Peyer's patch (tissue), 4 donors: ENCODE measurements around the gene KMT2D. TPM values are rescaled to one million over a fixed set of nuclear protein-coding genes. Genes with fewer than 3 reads are reported as not detected.

Experiments used
- DNase-seq, 3 donors: peaks; one replicate each; pipeline ENCODE4 v3.0.0-alpha.2; 2017 to 2019
- H3K27ac ChIP-seq, 4 donors: fragments of 200-600 bp; sonication (generic); one replicate each; pipeline ENCODE4 v1.5.1; 2016 to 2019
- H3K27me3 ChIP-seq, 2 donors: fragments of 200-600 bp; sonication (generic); one replicate each; pipeline ENCODE4 v1.5.1; 2019
- H3K36me3 ChIP-seq, 3 donors: fragments of 200-600 bp; sonication (generic); one replicate each; pipeline ENCODE4 v1.5.1; 2016 to 2019
- H3K4me1 ChIP-seq, 4 donors: fragments of 200-600 bp; sonication (generic); one replicate each; pipeline ENCODE4 v1.5.1; 2016 to 2019
- H3K4me3 ChIP-seq, 4 donors: fragments of 200-600 bp; sonication (generic); 1 replicate in 3 of 4; 2 replicates in 1 of 4; pipeline ENCODE4 v1.5.1; 2016 to 2019; ENCODE audit warnings: mild to moderate bottlenecking in 1 of 4
- H3K9me3 ChIP-seq, 4 donors: fragments of 200-600 bp; sonication (generic); one replicate each; pipeline ENCODE4 v1.5.1; 2016 to 2019; ENCODE audit warnings: mild to moderate bottlenecking in 1 of 4
- POLR2A ChIP-seq, 2 donors: fragments of 450-650 bp; IDR thresholded peaks; one replicate each; pipeline ENCODE4 v1.5.1; 2017; ENCODE audit warnings: antibody characterized with exemption in 2 of 2, mild to moderate bottlenecking in 2 of 2, moderate library complexity in 2 of 2
- total RNA-seq, 4 donors: library from RNA; depleted of rRNA; stranded (reverse); fragments of >200 nt; gene quantifications; one replicate each; pipeline ENCODE4 v1.1.0, GENCODE V29; 2016
- TF ChIP-seq, protein P1 (sequence below), 6 experiments: fragments of 450-650 bp in 4 of 6; fragments of 200-600 bp in 2 of 6; sonication (generic) in 1 of 6; IDR thresholded peaks; one replicate each; pipeline ENCODE4 v1.5.1; 2017 to 2019; ENCODE audit warnings: antibody characterized with exemption in 6 of 6, mild to moderate bottlenecking in 3 of 6, moderate library complexity in 1 of 6

KMT2D gene
- total RNA-seq, 4 donors from 2014 or later, result 126 to 161 (median 146) TPM

DNA sequence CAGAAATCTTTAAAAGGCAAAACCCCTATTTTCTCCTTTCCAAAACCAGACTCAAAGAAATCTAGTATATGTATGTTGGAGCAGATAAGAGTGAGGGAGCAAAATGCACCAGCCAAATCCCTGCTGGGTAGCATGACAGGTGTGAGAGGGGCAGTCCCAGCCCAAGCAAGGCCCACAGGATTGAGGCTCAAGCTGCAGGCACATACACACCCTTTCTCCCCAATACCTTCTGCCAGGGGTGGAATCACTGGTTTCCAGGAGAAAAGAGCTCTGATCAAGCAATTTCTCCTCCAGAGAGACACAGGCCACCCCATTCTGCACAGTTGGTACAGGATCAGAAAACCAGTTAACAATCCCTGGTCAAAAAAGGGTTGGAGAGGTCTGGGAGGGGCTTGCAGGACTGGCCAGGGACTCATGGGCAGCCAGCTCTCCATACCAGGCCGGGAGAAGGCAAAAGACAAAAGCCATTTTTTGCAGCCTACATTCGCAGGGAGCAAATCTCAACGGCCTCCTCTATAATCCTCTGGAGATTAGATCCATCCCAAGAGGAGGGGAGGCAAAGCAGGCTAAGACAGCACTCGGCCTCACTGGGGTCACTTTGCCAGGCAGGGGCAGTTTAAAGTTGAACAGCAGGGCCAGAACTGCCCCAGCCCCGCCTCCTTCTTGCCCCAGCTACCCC, 2.1 kb downstream of the KMT2D start:
- Histone ChIP-seq H3K36me3 (peaks cover 0 to 16% (median 0%) of the 10 kb centered on the region in 3 donors), H3K9me3 (no peaks in the 10 kb centered on the region), H3K4me1 (peaks cover 0 to 44% (median 25%) of the 10 kb centered on the region in 4 donors), H3K27me3 (no peaks in the 10 kb centered on the region), H3K4me3 (peak overlapping the region; percentile 93 to 100 (median 96)), H3K27ac (peak overlapping the region; percentile 24 to 98 (median 92))
- no peak for TF ChIP-seq POLR2A (IDR thresholded peaks at IDR 0.05)
- TF ChIP-seq, protein P1, sequence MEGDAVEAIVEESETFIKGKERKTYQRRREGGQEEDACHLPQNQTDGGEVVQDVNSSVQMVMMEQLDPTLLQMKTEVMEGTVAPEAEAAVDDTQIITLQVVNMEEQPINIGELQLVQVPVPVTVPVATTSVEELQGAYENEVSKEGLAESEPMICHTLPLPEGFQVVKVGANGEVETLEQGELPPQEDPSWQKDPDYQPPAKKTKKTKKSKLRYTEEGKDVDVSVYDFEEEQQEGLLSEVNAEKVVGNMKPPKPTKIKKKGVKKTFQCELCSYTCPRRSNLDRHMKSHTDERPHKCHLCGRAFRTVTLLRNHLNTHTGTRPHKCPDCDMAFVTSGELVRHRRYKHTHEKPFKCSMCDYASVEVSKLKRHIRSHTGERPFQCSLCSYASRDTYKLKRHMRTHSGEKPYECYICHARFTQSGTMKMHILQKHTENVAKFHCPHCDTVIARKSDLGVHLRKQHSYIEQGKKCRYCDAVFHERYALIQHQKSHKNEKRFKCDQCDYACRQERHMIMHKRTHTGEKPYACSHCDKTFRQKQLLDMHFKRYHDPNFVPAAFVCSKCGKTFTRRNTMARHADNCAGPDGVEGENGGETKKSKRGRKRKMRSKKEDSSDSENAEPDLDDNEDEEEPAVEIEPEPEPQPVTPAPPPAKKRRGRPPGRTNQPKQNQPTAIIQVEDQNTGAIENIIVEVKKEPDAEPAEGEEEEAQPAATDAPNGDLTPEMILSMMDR (IDR thresholded peaks at IDR 0.05), result no peak
- no peak for DNase-seq

DNA sequence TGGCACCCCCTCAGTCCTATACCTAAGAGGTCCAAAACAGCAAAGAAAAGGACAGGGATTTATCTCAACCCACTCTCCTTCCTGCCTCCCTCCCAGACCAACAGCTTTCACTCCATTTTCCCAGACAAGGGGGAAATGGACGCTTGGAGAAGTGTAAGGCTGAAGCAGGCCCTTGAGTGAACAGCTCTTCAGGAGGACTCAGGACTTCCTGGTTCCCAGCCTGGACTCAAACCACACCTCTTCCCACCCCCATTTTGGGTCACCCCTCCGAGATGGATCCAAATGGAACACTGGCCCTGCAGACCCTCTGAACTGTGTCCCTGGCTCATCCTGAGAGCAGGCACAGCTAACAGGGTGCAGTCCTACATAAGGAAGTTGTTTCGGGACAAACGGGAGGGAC, 2.7 kb downstream of the KMT2D start:
- DNase-seq, result peak in 1 of 3 donors; percentile 51
- peak overlapping the region; percentile 2 to 98 (median 58) for H3K27ac ChIP-seq

DNA sequence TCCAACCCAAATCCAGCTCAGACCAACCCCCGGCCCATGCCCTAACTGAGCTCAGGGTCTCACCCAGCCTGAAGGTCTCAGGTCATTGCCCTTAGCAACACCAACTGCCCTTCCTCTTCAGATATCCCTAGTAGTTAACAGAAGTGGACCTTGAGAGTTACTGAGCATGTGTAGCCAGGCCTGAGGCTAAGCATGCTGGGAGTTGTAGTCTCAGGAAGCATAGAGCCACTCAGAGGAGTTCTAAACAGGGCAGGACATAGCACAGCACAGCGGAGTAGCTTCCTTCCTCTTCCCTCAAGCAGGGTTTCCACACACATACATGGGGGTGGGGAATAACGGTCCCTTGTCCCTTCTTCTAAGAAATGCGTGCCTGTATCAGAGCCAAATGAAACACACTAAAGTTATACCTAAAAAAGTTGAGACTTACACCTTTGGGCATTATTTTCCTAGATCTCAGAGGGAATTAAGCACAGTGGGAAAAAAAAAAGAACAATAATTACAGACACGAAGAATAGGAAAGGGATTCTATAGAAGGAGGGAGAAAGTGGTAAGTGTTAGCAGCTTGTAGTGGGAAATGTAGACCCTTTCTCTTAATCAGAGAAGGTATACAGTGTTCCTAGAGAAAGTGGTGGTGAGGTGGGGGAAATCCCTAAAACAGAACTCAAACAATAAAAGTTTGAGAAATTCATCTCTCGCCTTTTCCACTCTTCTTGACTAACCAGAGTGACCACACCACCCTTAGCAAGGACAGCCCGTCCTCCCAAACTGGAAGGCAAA, 4.4 kb downstream of the KMT2D start:
- H3K4me3 ChIP-seq, result peak overlapping the region in 1 of 4 donors; percentile 93

More for the DNA sequence above, 2.7 kb downstream of the KMT2D start:
- peak overlapping the region; percentile 93 to 100 (median 96) for H3K4me3 ChIP-seq
- H3K9me3 ChIP-seq, result no peaks in the 10 kb centered on the region
- H3K4me1 ChIP-seq, result peaks cover 0 to 44% (median 25%) of the 10 kb centered on the region in 4 donors
- H3K27me3 ChIP-seq, result no peaks in the 10 kb centered on the region
- TF ChIP-seq, protein P1 (IDR thresholded peaks at IDR 0.05), result no peak
- TF ChIP-seq POLR2A (IDR thresholded peaks at IDR 0.05), result no peak
- peaks cover 0 to 23% (median 0%) of the 10 kb centered on the region in 3 donors for H3K36me3 ChIP-seq

DNA sequence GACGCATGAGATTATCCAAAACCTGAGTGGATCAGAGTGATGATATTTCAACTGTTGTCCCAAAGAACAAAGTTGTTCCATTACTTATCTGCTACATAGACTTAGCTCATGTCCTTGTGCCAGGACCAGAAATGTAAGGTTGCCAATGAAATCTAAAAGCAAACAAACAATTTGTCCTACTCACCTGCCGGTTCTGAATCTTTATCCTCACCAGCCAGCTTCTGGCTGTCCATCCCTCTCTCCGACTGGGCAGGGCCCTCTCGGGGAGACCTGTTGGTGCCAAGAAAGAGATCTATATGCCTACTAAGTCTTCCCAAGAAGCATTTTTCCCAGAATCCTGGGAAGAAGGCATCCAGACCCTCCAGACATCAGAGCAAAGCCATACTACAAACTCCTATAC, 5.5 kb downstream of the KMT2D start:
- no peak overlapping the region for H3K4me3 ChIP-seq
- peaks cover 0 to 51% (median 0%) of the 10 kb centered on the region in 3 donors for H3K36me3 ChIP-seq
- peaks cover 0 to 38% (median 25%) of the 10 kb centered on the region in 4 donors for H3K4me1 ChIP-seq
- no peak for TF ChIP-seq POLR2A (IDR thresholded peaks at IDR 0.05)
- TF ChIP-seq, protein P1 (IDR thresholded peaks at IDR 0.05), result no peak
- H3K9me3 ChIP-seq, result no peaks in the 10 kb centered on the region
- H3K27me3 ChIP-seq, result no peaks in the 10 kb centered on the region
- H3K27ac ChIP-seq, result no peak overlapping the region
- DNase-seq, result no peak

More for the DNA sequence above, 4.4 kb downstream of the KMT2D start:
- Histone ChIP-seq H3K9me3 (no peaks in the 10 kb centered on the region), H3K36me3 (peaks cover 0 to 40% (median 0%) of the 10 kb centered on the region in 3 donors), H3K27me3 (no peaks in the 10 kb centered on the region), H3K27ac (peak overlapping the region in 2 of 4 donors; percentile 25 to 27), H3K4me1 (peaks cover 0 to 39% (median 25%) of the 10 kb centered on the region in 4 donors)
- DNase-seq, result peak in 2 of 3 donors; percentile 66 to 89
- TF ChIP-seq, protein P1 (IDR thresholded peaks at IDR 0.05), result no peak

DNA sequence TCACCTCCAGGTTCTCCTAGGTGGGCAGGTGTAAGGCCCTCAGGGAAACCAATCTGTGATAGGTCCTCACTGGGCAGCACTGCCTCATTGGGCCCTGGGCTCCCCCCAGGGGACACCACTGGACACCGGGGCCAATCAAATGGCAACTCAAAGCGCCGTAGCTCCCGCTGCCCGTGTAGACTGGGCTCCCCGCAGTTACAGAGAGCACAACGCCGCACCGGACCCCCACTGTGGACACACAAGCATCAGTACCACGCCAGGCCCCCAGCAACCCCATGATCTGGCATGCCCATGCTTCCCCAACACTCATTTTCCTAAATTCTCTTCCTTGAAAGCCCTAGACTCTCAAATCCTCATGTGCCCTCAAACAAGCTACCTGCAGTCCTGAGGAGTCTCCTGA, 6.1 kb downstream of the KMT2D start:
- Histone ChIP-seq H3K36me3 (peaks cover 0 to 56% (median under 1%) of the 10 kb centered on the region in 3 donors), H3K9me3 (no peaks in the 10 kb centered on the region), H3K4me3 (no peak overlapping the region), H3K4me1 (peaks cover 0 to 38% (median 25%) of the 10 kb centered on the region in 4 donors), H3K27ac (no peak overlapping the region), H3K27me3 (no peaks in the 10 kb centered on the region)
- TF ChIP-seq, protein P1 (IDR thresholded peaks at IDR 0.05), result no peak
- no peak for TF ChIP-seq POLR2A (IDR thresholded peaks at IDR 0.05)
- DNase-seq, result no peak
